H1 (cell line): Measurements from ENCODE around the gene GRSF1.

Experiments
- CTCF ChIP-seq, 3 experiments: IDR thresholded peaks; 1 replicate in 2 of 3; 2 replicates in 1 of 3; pipeline versions ENCODE4 v1.5.1 to v1.6.1; 2011; ENCODE audit warnings: low read length in 3 of 3, mild to moderate bottlenecking in 3 of 3, inconsistent platforms in 2 of 3, low read depth in 1 of 3, moderate library complexity in 1 of 3; ENCODE audit not compliant: insufficient read depth in 1 of 3; ENCODE audit errors: control extremely low read depth in 1 of 3
- RAD21 ChIP-seq, 2 experiments: IDR thresholded peaks in 1 of 2; conservative IDR thresholded peaks in 1 of 2; 2 replicates each; pipeline ENCODE4 v1.6.1; 2011; ENCODE audit warnings: low read depth in 2 of 2, low read length in 2 of 2, improper control_type of control experiment in 1 of 2, inconsistent platforms in 1 of 2, mild to moderate bottlenecking in 1 of 2, moderate library complexity in 1 of 2
- ZNF274 ChIP-seq: IDR thresholded peaks from 2 replicates; pipeline ENCODE4 v1.7.0; 2012; ENCODE audit warnings: low read length, borderline replicate concordance; ENCODE audit errors: extremely low read depth

GRCh38 chr4:70783096-70783495 is 56.6 kb downstream of the GRSF1 start:
- no peak for TF ChIP-seq CTCF (IDR thresholded peaks at IDR 0.05; ENCODE audit: control extremely low read depth in 1 of 3, insufficient read depth in 1 of 3, low read depth in 1 of 3, low read length in 3 of 3)
- TF ChIP-seq RAD21 (IDR thresholded peaks at IDR 0.05 in 1 of 2, conservative IDR thresholded peaks at IDR 0.05 in 1 of 2; ENCODE audit: low read depth in 2 of 2, low read length in 2 of 2), result no peak
- no peak for TF ChIP-seq ZNF274
